Skeletal muscle satellite cell (primary cell): ENCODE measurements around the gene AFF1.
"Not testable (repeated sequence)": the region's sequence is repeated elsewhere in the genome, so short reads cannot be mapped to it uniquely, and the experiment has no call there.

ENCODE experiments used
- H3K27me3 ChIP-seq: 2 replicates; pipeline ENCODE4 v1.7.0; 2013; ENCODE audit warnings: low read length; ENCODE audit not compliant: control insufficient read depth, insufficient read depth
- H3K36me3 ChIP-seq: 2 replicates; pipeline ENCODE4 v1.7.0; 2013; ENCODE audit warnings: mild to moderate bottlenecking, control low read depth, low read length; ENCODE audit not compliant: insufficient read depth
- H3K4me1 ChIP-seq: 2 replicates; pipeline ENCODE4 v1.7.0; 2013; ENCODE audit warnings: low read length; ENCODE audit not compliant: control insufficient read depth, insufficient read depth
- H3K4me2 ChIP-seq: 2 replicates; pipeline ENCODE4 v1.7.0; 2013; ENCODE audit warnings: mild to moderate bottlenecking, low read length
- H3K4me3 ChIP-seq: 2 replicates; pipeline ENCODE4 v1.7.0; 2013; ENCODE audit warnings: low read length
- H3K9ac ChIP-seq: 2 replicates; pipeline ENCODE4 v1.7.0; 2013; ENCODE audit warnings: mild to moderate bottlenecking, low read depth, low read length, moderate library complexity
- H3K9me3 ChIP-seq: replicated peaks from 2 replicates; pipeline ENCODE4 v1.7.0; 2013; ENCODE audit warnings: mild to moderate bottlenecking, control low read depth, low read length

AFF1 gene

DNA sequence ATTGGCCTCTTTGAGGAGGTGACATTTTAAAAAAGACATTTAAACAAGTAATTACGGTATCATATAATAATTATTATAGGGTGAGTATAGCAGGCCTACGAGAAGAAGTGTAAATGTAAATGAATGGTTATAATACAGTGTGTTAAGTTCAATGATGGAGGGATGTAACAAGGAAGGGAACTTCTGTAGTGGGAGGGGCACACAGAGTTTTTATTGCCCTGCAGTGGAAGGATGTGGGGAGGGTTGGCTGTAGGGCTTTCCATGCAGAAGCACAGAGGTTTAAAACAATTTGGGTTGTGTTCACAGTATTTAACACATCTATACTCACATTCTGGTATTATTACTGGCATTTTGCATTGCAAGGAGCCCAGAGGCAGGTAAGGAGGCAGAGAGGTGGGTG, 41.1 kb downstream of the AFF1 start:
- Histone ChIP-seq H3K9ac (no peak overlapping the region), H3K9me3 (no peaks in the 10 kb centered on the region), H3K4me1 (peaks cover 17% of the 10 kb centered on the region)

DNA sequence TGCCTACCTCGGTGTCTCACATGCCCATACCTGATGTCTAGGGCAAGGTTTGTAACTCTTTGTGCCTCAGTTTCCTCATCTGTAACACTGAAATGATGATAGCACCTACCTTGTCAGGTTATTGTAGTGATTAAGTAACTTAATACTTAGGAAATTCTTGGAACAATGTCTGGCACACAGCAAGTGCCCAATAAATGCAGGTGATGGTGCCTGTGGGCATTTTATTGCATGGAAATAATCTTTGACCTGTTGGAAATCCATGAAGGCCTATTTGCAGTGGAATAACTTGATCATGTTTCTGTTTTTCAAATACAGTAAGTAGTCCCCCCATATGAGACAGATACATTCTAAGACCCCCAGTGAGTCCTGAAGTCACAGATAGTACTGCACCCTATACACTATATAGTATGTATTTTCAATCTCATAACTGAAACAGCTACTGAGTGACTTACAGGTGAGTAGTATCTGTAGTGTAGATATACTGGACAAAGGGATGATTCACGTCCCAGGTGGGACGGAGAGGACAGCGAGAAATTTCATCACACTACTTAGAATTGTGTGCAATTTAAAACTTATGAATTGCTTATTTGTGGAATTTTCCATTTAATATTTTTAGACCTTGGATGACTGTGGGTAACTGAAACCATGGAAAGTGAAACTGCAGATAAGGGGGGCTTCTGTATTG, 42.1 kb downstream of the AFF1 start:
- Histone ChIP-seq H3K4me1 (peaks cover 17% of the 10 kb centered on the region), H3K4me3 (no peak overlapping the region), H3K4me2 (no peak overlapping the region), H3K36me3 (no peaks in the 10 kb centered on the region), H3K9me3 (no peaks in the 10 kb centered on the region), H3K9ac (no peak overlapping the region), H3K27me3 (no peaks in the 10 kb centered on the region)

More for the DNA sequence above, 41.1 kb downstream of the AFF1 start:
- Histone ChIP-seq H3K27me3 (no peaks in the 10 kb centered on the region), H3K36me3 (no peaks in the 10 kb centered on the region), H3K4me2 (no peak overlapping the region), H3K4me3 (no peak overlapping the region)

DNA sequence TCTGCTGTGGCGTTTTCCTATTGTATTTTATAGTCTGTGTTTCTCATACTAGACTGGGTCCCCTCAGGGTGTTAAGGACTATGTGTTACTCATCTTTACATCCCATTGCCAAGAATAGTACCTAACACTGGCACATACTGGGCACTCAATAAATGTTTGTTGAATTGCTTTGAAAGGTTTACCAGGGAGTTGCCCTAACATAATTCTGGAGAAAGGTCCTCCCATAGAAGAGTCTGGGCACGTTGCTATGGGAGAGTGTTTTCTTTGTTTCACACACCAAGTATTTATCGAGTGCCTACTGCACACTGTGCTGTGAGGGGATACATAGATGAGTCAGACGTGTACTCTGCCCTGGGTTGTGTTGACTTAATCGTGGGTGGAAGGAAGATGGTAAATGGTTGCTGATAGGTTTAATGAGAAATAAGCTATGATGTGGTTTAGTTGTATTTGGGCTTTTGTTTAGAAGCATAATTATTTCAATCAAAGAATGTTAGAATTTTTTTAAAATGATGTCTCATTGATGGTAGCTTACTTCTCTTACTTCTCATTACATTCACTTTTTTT, 42.9 kb downstream of the AFF1 start:
- H3K4me2 ChIP-seq: peak overlapping the region; percentile 50
- H3K36me3 ChIP-seq: no peaks in the 10 kb centered on the region
- no peak overlapping the region for H3K4me3 ChIP-seq
- no peak overlapping the region for H3K9ac ChIP-seq
- H3K27me3 ChIP-seq: no peaks in the 10 kb centered on the region
- H3K4me1 ChIP-seq: peaks cover 17% of the 10 kb centered on the region
- no peaks in the 10 kb centered on the region for H3K9me3 ChIP-seq

DNA sequence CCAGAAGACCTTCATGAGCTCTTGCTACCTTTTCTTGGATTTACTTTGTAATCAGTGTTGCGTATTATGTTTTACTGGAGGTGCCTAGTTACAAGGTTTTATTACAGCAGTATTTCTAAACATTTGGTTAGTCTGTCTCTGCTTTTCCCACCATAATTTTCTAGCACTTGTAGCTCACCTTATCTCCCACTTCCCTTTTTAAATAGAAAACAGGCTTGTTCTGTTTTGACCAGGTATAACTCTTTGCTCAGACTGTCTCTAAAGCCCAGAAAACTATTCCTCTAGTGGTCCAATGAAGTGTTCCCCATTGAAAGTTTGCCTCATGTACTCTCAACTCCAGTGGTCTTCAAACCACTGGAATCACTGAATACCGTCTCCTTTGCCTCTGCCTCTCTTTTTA, 43.9 kb downstream of the AFF1 start:
- H3K4me2 ChIP-seq: no peak overlapping the region
- H3K4me1 ChIP-seq: peaks cover 13% of the 10 kb centered on the region
- no peak overlapping the region for H3K9ac ChIP-seq
- no peaks in the 10 kb centered on the region for H3K27me3 ChIP-seq
- no peak overlapping the region for H3K4me3 ChIP-seq
- H3K36me3 ChIP-seq: no peaks in the 10 kb centered on the region
- H3K9me3 ChIP-seq: no peaks in the 10 kb centered on the region

DNA sequence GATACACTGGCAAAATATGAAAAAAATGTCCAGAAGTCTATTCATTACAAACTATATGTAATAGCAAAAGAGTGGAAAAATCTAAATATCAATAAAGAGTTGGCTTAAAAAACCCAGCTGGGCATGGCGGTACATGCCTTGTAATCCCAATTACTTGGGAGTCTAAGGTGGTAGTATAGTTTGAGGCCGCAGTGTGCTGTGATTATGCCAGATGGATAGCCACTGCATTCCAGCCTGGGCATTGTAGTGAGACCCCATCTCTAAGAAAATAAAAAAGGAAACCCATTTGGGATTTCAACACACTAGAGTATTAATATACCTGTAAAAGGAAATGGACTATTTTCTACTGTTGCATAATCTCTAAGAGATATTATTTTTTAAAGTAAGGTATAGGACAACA, 45.4 kb downstream of the AFF1 start:
- Histone ChIP-seq H3K36me3 (no peaks in the 10 kb centered on the region), H3K27me3 (no peaks in the 10 kb centered on the region), H3K9ac (no peak overlapping the region), H3K4me3 (no peak overlapping the region), H3K4me2 (no peak overlapping the region), H3K4me1 (peaks cover 7% of the 10 kb centered on the region), H3K9me3 (no peaks in the 10 kb centered on the region)

DNA sequence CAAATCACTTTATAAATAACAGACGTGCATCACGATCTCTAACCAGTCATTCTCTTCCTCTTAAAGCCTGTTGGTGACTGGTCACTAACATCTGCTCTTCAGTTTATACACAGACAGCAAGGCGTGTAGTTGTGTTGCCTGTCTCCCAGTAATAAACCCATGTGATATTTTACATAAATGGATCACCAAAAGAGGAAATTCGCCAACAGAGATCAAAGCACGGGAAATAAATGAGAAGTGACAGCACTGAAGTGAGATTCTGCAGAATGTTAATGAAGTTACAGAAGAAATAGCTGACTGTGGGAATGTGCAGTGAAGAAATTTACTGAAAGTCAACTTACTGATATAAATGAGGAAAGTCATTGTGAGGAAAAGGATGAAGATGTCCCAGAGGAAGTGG, 47.0 kb downstream of the AFF1 start:
- Histone ChIP-seq H3K9ac (no peak overlapping the region), H3K4me3 (no peak overlapping the region), H3K27me3 (no peaks in the 10 kb centered on the region), H3K4me2 (no peak overlapping the region), H3K9me3 (no peaks in the 10 kb centered on the region), H3K36me3 (no peaks in the 10 kb centered on the region), H3K4me1 (peaks cover 7% of the 10 kb centered on the region)

DNA sequence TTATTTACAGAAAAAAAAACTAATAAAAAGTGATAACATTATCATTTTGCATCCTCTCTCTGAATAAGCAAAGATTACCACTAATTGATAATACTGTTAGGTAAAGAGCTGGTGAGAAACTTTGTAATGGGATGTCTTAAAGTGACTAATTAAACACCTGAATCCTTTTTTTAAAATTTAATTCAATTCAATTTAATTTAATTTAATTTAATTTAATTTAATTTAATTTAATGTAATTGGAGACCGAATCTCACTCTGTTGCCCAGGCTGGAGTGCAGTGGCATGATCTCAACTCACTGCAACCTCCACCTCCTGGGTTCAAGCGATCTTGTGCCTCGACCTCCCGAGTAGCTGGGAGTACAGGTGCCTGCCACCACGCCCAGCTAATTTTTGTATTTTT, 51.0 kb downstream of the AFF1 start:
- not testable (repeated sequence) for H3K4me2 ChIP-seq, H3K27me3 ChIP-seq, H3K36me3 ChIP-seq, H3K4me1 ChIP-seq, H3K9me3 ChIP-seq, H3K9ac ChIP-seq, H3K4me3 ChIP-seq

DNA sequence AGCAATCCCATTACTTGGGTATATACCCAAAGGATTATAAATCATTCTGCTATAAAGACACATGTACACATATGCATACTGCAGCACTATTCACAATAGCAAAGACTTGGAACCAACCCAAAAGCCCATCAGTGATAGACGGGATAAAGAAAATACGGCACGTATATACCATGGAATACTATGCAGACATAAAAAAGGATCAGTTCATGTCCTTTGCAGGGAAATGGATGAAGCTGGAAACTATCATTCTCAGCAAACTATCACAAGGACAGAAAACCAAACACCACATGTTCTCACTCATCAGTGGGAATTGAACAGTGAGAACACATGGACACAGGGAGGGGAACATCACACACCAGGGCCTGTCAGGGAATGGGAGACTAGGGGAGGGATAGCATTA, 54.8 kb downstream of the AFF1 start:
- H3K36me3 ChIP-seq, H3K4me3 ChIP-seq, H3K27me3 ChIP-seq, H3K4me2 ChIP-seq, H3K9ac ChIP-seq, H3K4me1 ChIP-seq, H3K9me3 ChIP-seq: not testable (repeated sequence)

DNA sequence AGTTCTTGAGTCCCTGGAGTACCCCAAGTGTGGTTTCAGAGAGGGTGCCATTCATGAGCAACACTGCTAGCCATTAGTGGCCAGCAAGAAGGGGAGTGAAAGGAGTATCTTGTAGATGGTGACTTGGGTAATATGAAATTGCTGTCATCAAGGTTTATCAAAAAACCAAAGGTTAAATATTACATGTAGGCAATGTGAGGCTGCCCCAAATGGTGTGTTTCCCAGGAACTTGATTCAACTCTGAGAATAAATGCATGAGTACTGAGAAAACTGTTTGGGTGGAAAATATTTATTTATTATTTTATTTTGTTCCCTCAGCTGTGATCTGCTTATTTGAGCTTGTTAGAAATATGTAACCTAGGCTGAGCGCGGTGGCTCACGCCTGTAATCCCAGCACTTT, 55.7 kb downstream of the AFF1 start:
- Histone ChIP-seq H3K36me3 (no peaks in the 10 kb centered on the region), H3K4me2 (no peak overlapping the region), H3K9me3 (no peaks in the 10 kb centered on the region), H3K4me3 (no peak overlapping the region), H3K9ac (no peak overlapping the region), H3K27me3 (no peaks in the 10 kb centered on the region), H3K4me1 (no peaks in the 10 kb centered on the region)

DNA sequence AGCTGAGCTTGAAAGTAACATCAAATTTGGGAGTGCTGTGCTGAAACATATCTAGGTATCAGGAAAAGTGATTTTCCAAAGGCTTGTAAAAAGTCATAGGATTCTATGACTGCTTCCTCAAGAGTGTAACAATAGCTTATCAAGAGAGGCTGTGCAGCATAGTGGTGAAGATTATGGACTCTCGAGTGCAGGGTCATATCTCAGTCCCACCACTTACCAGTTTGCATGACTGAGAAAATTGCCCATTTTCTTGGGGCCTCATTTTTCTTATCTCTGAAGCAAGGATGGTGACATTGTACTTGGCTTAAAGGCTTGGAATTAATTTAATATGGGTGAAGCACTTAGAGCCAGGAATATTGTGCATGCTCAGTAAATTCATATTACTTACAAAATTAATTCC, 57.2 kb downstream of the AFF1 start:
- no peak overlapping the region for H3K4me2 ChIP-seq
- no peak overlapping the region for H3K9ac ChIP-seq
- H3K4me1 ChIP-seq: no peaks in the 10 kb centered on the region
- no peak overlapping the region for H3K4me3 ChIP-seq
- H3K27me3 ChIP-seq: no peaks in the 10 kb centered on the region
- no peaks in the 10 kb centered on the region for H3K36me3 ChIP-seq
- no peaks in the 10 kb centered on the region for H3K9me3 ChIP-seq

DNA sequence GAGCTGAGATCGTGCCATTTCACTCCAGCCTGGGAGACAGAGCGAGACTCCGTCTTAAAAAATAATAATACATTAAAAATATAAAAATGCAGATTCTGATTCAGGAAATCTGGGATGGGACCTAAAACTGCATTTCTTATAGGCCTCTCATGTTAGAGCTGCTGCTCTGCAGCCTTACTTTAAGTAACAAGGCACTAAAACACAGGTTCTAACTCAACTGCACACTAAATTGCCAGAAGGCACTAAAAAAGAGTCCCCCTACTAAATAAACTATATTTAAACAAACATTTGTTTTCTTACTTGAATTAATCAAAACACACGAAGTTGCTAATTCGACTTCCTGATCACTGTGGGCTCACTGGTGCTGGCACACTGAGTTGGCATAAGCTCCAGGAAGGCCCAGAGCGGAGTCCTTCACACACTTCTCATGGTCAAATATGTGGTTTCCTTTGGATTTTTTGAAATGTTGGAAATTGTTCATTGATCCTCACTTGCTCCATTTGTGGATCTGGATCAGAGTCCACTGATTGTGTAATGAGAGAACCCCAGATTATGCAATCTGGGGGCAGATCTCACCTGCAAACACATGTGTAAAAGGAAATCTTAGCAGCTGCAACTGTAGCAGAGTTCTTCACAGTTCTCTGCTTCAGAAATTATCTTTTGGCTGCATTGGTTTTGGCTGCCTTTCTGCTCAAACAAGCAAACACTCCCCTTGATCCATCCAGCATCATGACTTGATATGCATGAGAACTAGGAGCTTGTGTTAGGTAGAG, 59.3 kb downstream of the AFF1 start:
- no peak overlapping the region for H3K9ac ChIP-seq
- H3K4me3 ChIP-seq: no peak overlapping the region
- H3K4me2 ChIP-seq: no peak overlapping the region
- no peaks in the 10 kb centered on the region for H3K4me1 ChIP-seq
- no peaks in the 10 kb centered on the region for H3K36me3 ChIP-seq
- no peaks in the 10 kb centered on the region for H3K9me3 ChIP-seq
- no peaks in the 10 kb centered on the region for H3K27me3 ChIP-seq

DNA sequence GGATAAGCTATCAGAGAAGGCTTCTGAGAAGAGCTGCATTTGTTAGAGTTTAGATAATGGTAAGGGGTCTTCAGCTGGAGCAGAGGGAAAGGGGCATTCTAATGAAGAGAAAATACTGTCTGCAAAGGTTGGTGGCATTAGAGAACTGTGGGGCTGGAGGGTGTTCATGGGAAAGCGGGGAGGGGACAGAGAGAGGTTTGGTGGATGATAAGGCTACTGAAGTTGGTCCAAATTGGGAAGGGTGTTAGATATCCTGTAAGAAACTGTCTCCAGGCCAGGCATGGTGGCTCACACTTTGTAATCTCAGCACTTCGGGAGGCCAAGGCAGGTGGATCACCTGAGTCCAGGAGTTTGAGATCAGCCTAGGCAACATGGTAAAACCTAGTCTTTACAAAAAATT, 59.9 kb downstream of the AFF1 start:
- no peak overlapping the region for H3K9ac ChIP-seq
- H3K4me1 ChIP-seq: no peaks in the 10 kb centered on the region
- H3K36me3 ChIP-seq: no peaks in the 10 kb centered on the region
- H3K27me3 ChIP-seq: no peaks in the 10 kb centered on the region
- no peak overlapping the region for H3K4me3 ChIP-seq
- no peak overlapping the region for H3K4me2 ChIP-seq
- no peaks in the 10 kb centered on the region for H3K9me3 ChIP-seq
